IPS-NIHi11 (cell line): ENCODE data around the gene CETP.
"Not testable (repeated sequence)": the region's sequence is repeated elsewhere in the genome, so short reads cannot be mapped to it uniquely, and the experiment has no call there.

Source experiments
- DNase-seq: peaks from one replicate; pipeline ENCODE4 v3.0.0; 2012; ENCODE audit warnings: mixed read lengths, low spot score

CETP gene

GRCh38 chr16:56981729-56982271, 20.1 kb downstream of the CETP start:
- DNase-seq = no peak

- DNase-seq = no peak
These were observed 20.9 kb downstream of the CETP start for GRCh38 chr16:56982695-56983094.

GRCh38 chr16:56983211-56983751, 21.5 kb downstream of the CETP start:
- DNase-seq = no peak

- DNase-seq = no peak
These were observed 22.9 kb downstream of the CETP start for GRCh38 chr16:56984639-56985038.

GRCh38 chr16:56985288-56985961, 23.7 kb downstream of the CETP start:
- no peak for DNase-seq

GRCh38 chr16:56985962-56986360, 24.2 kb downstream of the CETP start:
- DNase-seq = no peak

- DNase-seq = no peak
These were observed 24.6 kb downstream of the CETP start for GRCh38 chr16:56986361-56986760.

- DNase-seq = not testable (repeated sequence)
These were observed 25.2 kb downstream of the CETP start for GRCh38 chr16:56986908-56987307.

- no peak for DNase-seq
These were observed 25.9 kb downstream of the CETP start for GRCh38 chr16:56987692-56988091.

GRCh38 chr16:56988161-56988947, 26.6 kb downstream of the CETP start:
- DNase-seq = no peak

- peak; percentile 84 for DNase-seq
These were observed 27.5 kb downstream of the CETP start, which contains the start of gene NLRC5 for GRCh38 chr16:56988948-56989945. Gene NLRC5, plus strand, starts transcription at chr16:56989557. Its CDS starts 31,156 bp downstream, at chr16:57020713.

GRCh38 chr16:56989988-56990387, 28.2 kb downstream of the CETP start:
- no peak for DNase-seq

GRCh38 chr16:56990407-56991286, 28.9 kb downstream of the CETP start:
- no peak for DNase-seq

GRCh38 chr16:56992431-56992830, 30.7 kb downstream of the CETP start:
- DNase-seq = not testable (repeated sequence)

GRCh38 chr16:56993204-56993603, 31.5 kb downstream of the CETP start:
- DNase-seq = no peak

- DNase-seq = no peak
These were observed 32.6 kb downstream of the CETP start for GRCh38 chr16:56994311-56994710.

- no peak for DNase-seq
These were observed 33.5 kb downstream of the CETP start for GRCh38 chr16:56995136-56995805.

GRCh38 chr16:56997264-56997663, 35.5 kb downstream of the CETP start:
- no peak for DNase-seq

- DNase-seq = no peak
These were observed 36.2 kb downstream of the CETP start for GRCh38 chr16:56997931-56998330.

GRCh38 chr16:56998352-56998751, 36.6 kb downstream of the CETP start:
- no peak for DNase-seq
